HG03108 (cell line): ENCODE data around the gene NMBR.
"Not testable (repeated sequence)": the region's sequence is repeated elsewhere in the genome, so short reads cannot be mapped to it uniquely, and the experiment has no call there.

Source experiments
- ATAC-seq: cut with Tn5 transposase; IDR thresholded peaks from one replicate; pipeline ENCODE4 v1.9.1; 2021; ENCODE audit warnings: moderate library complexity; ENCODE audit not compliant: unreplicated experiment

NMBR gene

DNA sequence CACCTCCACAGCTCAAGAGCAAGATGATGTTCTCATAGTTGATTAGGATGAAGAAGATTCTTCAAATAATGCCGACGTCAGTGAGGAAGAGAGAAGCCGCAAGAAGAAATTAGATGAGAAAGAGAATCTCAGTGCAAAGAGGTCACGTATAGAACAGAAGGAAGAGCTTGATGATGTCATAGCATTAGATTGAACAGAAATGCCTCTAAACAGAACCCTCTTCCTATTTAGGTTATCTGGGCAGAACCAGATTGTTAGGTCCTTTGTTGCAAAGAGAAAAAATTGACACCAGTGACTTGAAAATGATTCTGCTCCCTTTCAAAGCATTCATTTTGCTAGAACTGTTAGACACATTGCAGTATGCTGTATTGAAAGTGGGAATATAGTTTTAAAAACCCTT is 84.1 kb downstream of the NMBR start:
- not testable (repeated sequence) for ATAC-seq

DNA sequence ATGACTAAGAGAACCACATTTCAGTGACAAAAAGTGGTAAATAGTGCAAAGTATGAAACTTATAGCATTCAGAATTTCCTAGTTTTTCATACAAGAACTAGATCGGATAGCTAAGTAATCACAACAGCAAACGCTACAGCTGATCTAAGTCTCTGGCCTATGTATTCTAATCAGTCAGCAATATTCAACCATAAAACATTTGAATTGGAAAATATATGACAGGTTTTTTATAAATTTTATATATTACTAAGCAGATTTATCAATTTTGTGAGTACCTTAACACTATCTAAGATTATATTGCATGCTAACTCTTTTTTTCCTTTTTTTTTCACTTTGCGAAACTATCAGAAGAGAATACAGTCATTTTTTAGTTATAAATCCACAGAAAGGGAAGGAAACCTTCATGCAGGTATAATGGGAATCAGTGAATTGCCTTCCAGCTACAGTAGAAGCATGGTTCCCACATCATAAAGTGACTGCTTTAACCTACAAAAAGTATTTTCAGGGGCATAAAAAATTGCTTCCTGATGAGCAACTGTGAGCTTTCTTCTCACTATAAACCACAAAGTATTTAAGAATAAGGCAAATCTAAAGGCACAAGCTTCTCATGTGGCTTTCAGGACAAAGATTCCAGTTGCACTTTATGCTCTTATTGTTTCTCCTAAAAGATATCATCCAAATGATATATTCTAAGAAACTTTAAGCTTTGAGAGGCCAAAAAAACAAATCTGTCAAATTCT is 88.2 kb downstream of the NMBR start:
- ATAC-seq: no peak

DNA sequence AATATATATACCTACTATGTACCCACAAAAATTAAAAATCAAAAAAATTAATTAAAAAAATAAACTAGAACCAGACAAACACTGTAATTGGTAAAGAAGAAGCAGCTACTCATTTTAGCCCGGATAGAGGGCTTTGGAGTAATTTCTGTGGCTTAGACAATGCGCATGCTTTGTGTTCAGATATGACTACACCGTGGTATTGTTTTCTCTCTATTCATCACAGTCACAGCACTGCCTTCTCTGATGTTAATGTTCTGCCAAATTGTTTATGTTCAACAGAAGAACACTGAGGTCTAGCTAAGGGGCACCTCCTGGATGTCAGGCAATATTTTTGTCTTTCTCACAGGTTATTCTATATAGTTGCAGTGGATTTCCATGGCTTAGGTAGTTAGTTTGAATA is 91.7 kb downstream of the NMBR start:
- ATAC-seq: peak; percentile 81

DNA sequence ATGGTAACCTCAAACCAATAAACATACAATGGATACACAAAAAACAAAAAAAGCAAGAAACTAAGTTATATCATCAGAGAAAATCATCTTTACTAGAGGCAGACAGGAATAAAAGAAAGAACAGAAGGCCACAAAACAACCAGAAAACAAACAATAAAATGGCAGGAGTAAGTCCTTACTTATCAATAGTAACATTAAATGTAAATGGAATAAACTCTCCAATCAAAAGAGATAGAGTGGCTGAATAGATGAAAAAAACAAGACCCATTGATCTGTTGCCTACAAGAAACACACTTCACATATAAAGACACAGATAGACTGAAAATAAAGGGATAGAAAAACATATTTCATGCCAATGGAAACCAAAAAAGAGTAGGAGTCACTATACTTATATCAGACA is 95.5 kb downstream of the NMBR start:
- ATAC-seq: no peak

DNA sequence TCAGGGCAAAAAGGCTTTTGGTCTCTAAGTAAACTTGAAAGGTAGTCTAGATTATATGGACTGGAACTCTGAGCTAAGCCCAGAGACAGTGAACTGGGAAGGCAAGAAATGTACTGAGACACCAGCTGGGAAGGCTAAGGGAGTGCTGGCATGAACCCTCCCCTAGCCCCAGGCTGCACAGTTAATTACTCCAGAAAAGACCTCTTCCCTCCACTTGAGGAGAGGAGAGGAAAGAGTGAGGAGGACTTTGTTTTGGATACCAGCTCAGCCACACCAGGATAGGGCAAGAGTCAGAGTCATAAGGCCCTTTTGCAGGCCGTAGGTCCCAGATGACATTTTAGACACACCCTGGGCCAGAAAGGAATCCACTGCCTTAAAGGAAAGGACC is 98.3 kb downstream of the NMBR start:
- ATAC-seq: no peak

DNA sequence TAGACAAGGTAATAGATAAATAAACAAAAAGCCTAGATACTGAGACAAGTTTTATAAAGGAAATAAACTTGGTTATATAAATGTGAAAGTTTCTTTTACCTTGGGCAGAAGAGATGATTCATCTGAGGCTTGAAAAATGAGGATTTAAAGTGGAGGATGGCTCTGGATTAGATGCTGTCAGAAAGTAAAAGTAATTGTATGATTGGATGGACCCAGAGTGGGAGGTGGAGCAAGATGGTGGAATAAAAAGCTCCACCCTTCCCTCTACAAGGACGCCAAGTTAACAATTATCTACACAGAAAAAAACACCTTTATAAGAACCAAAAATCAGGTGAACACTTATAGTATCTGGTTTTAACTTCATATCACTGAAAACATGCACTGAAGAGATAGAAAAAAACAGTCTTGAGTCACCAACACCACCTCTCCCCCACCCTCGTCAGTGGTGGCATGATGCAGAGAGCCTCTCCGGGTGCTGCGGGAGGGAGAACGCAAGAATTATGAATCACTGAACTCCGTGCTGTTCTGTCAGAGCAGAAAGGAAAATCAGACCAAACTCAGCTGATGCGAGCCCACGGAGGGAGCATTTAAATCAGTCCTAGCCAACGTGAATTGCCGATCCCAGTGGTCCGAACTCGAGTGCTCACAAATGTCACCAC is 98.9 kb downstream of the NMBR start:
- ATAC-seq: no peak

DNA sequence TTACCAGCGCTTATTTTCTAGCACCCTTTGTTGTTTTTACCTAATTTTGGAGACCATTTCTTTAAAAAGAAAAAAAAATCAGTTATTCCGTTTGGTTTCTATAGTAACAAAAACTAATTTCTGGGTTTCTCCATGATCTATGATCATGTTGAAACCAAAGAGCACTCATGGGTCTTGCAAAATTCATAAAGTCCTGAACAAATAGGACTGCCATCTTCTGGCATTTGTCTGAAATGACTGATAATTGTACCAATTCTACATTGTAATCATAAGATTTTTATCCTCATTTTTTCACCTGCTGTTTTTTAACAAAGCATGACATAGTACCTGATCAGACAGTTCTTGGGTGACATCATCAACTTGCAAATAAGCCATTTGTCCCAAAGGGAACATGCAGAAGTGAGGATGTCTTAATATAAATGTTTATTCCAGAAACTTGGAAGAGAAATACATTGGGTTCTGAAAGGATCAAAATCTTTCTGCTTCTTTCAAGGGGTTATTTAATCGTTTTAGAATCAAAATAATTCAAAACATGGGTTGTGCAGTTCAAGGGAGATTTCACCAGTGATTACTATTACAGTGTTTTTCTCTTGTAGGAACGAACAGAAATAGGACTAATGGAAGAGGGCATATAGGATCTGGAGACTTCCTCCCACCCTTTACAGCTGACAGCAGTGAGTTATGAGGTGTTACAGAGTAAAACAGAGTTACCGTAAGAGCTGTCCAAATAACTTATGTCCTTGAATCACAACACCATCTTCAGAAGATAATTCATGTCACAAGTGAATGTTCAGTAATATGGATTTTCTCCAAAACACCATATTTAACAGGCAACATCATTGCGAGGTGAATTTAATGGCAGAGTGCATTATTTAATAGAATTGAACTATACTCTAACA is 101.3 kb downstream of the NMBR start:
- no peak for ATAC-seq

DNA sequence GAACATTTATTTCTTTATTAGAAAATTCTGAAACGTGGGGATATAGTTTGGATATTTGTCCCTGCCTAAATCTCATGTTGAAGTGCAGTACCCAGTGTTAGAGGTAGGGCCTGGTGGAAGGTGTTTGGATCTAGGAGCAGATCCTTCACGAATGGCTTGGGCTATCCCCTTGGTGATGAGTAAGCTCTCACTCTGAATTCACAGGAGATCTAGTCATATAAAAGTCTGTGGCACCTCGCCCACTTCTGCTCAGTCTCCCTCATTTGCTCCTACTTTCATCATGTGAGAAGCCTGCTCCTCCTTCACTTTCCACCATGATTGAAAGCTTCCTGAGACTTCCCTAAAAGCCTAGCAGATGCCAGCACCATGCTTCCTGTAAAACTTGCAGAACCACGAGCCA is 111.0 kb downstream of the NMBR start:
- no peak for ATAC-seq

DNA sequence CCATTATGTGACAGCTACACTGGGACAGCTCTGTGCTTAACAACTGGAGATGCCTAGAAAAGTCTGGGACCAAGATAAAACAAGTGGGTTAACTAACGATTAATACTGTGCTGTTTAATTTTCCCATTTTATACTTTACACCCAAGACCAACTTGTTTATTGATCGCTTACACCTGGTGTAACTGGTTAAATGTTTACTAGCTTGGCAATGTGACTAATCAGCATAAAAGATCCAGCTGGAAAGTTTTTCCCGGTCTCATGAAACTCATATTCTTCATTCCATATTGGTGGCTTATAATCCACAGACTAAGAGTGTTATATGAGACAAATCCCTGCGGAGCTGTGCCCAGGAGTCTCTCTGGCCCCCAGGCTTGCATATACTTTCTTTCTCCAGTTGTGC is 115.9 kb downstream of the NMBR start:
- no peak for ATAC-seq

DNA sequence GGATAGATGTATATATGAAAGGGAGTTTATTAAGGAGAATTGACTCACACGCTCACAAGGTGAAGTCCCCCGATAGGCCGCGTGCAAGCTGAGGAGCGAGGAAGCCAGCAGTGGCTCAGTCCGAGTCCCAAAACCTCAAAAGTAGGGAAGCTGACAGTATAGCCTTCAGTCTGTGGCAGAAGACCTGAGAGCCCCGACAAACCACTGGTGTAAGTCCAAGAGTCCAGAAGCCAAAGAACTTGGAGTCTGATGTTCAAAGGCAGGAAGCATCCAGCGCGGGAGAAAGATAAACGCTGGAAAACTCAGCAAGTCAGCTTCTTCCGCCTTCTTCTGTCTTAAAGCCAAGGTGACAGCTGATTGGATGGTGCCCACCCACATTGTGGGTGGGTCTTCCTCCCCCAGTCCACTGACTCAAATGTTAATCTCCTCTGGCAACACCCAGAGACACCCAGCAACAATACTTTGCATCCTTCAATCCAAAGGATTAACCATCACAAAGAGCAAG is 116.8 kb downstream of the NMBR start:
- ATAC-seq: no peak

DNA sequence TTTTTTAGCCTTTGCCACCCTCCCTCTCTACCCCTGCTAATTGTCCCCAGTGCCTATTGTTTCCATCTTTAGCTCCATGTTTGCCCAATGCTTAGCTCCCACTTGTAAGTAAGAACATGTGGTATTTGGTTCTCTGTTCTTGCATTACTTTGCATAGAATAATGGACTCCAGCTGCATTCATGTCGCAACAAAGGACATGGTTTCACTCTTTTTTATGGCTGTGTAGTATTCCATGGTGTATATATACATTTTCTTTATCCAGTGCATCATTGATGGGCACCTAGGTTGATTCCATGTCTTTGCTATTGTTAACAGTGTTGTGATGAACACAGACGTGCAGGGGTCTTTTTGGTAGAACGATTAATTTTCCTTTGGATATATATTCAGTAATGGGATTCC is 118.4 kb downstream of the NMBR start:
- ATAC-seq: no peak

DNA sequence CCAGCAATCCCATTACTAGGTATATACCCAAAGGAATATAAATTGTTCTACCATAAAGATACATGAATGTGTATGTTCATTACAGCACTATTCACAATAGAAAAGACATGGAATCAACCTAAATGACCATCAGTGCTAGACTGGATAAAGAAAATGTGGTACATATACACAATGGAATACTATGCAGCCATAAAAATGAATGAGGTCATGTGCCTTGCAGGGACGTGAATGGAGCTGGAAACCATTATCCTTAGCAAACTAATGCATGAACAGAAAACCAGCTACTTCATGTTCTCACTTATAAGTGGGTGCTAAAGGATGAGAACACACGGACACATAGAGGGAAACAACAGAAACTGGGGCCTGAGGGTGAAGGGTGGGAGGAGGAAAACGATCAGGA is 119.1 kb downstream of the NMBR start:
- ATAC-seq: not testable (repeated sequence)

DNA sequence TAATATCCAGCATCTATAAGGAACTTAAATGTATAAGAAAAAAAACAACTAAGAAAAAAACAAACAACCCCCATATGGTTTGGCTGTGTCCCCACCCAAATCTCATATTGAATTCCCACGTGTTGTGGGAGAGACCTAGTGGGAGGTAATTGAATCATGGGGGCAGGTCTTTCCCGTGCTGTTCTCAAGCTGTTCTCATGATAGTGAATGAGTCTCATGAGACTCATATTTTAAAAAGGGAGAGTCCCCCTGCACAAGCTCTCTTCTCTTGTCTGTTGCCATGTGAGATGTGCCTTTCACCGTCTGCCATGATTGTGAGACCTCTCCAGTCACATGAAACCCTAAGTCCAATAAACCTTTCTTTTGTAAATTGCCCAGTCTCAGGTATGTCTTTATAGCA is 119.8 kb downstream of the NMBR start:
- no peak for ATAC-seq

DNA sequence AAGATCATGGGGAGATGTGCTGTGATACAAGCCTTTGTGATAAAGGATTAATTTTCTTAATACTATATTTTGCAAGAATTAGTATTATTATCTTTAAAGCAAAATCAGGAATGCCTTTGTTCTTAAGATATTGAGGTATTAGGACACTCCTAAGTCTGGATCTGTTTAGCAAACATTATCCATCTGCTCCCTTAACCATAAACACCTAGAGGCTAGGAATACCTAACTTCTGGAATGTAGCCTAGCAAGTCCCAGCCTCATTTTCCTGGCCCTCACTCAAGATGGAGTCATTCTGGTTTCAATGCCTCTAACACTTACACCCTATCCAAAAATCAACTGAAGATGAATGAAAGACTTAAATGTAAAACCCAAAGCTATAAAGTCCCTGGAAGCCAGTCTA is 120.5 kb downstream of the NMBR start:
- ATAC-seq: no peak
